Heart left ventricle (tissue), 13 donors: ENCODE results near the gene DNAH7.

ENCODE experiments used
- POLR2A ChIP-seq, 2 donors: fragments of 450-650 bp; IDR thresholded peaks; one replicate each; pipeline ENCODE4 v1.6.1; 2017; ENCODE audit warnings: antibody characterized with exemption in 2 of 2, mild to moderate bottlenecking in 2 of 2, moderate library complexity in 2 of 2
- TF ChIP-seq, protein P1 (sequence below), 12 donors: fragments of 200-600 bp; sonication (generic) in 4 of 12; IDR thresholded peaks; one replicate each; pipeline versions ENCODE4 v1.5.0 to v1.8.0; 2018 to 2022; ENCODE audit warnings: antibody characterized with exemption in 12 of 12, mild to moderate bottlenecking in 5 of 12
- donor health status: ischemic (EF 13 %, LVEDD 7.1; RV severe dilation, severe dysfunction).
- donor health status: DM: no; HTN: yes; CAD: no.
- donor health status: DM: no; HTN: no; CAD: no.
- donor health status: ischemic (EF 25% LVEDD 6.9; RV normal size, moderate dysfunction).
- donor health status: ischemic (EF 25% LVEDD 5.7; RV mildly dilated, moderate dysfunction).
- donor health status: ischemic (EF 35%, LVEDD 5.7; RV mildly dilated, moderate dysfunction).
- donor health status: nonischemic (EF 11% LVEDD 7.7; RV severe dilation, severe dysfunction).
- donor health status: DM: yes; HTN: yes; CAD: no.
- donor health status: PGD.
- donor health status: ischemic (EF 29% LVEDD 5.4; RV normal size, mild dysfunction).
- donor health status: nonischemic (EF 23%, LVEDD 6.1; RV moderate dilation, normal function).

DNA sequence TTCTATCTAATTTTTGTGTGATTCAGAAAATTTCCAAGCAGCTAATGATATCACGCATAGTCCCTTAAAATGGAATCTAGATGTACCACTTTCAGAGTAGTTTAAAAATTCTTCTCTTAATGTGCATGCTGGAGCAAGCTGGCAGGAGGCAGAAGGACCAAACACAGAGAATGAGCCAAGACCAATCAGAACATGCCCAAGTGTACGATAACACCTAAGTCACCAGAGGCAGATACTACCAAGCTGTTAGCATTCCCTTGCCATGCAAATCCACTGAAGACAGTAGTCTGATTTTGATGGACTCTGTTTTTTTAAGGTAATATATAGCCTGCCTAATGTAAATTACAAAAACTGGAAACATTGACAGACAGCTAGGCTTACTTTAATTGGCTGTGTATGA lies 109.3 kb downstream of the DNAH7 start:
- TF ChIP-seq POLR2A (IDR thresholded peaks at IDR 0.05): no peak
- TF ChIP-seq, protein P1, sequence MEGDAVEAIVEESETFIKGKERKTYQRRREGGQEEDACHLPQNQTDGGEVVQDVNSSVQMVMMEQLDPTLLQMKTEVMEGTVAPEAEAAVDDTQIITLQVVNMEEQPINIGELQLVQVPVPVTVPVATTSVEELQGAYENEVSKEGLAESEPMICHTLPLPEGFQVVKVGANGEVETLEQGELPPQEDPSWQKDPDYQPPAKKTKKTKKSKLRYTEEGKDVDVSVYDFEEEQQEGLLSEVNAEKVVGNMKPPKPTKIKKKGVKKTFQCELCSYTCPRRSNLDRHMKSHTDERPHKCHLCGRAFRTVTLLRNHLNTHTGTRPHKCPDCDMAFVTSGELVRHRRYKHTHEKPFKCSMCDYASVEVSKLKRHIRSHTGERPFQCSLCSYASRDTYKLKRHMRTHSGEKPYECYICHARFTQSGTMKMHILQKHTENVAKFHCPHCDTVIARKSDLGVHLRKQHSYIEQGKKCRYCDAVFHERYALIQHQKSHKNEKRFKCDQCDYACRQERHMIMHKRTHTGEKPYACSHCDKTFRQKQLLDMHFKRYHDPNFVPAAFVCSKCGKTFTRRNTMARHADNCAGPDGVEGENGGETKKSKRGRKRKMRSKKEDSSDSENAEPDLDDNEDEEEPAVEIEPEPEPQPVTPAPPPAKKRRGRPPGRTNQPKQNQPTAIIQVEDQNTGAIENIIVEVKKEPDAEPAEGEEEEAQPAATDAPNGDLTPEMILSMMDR (IDR thresholded peaks at IDR 0.05): no peak
